Activated CD4-positive, alpha-beta T cell treated with anti-CD3 and anti-CD28 coated beads, Interleukin-2, Interleukin-4, amounts not matched to agents 100 ng/mL and 50 ng/mL, durations not matched to agents 16 hours and 8 hours (primary cell): ENCODE results near the gene MGAT4A.
A peak's percentile ranks its signal among the peaks of the same experiment; 100 is the strongest.

Experiments used
- DNase-seq: peaks from one replicate; pipeline ENCODE4 v3.0.0-alpha.2; 2020; ENCODE audit warnings: low spot score

MGAT4A gene

DNA sequence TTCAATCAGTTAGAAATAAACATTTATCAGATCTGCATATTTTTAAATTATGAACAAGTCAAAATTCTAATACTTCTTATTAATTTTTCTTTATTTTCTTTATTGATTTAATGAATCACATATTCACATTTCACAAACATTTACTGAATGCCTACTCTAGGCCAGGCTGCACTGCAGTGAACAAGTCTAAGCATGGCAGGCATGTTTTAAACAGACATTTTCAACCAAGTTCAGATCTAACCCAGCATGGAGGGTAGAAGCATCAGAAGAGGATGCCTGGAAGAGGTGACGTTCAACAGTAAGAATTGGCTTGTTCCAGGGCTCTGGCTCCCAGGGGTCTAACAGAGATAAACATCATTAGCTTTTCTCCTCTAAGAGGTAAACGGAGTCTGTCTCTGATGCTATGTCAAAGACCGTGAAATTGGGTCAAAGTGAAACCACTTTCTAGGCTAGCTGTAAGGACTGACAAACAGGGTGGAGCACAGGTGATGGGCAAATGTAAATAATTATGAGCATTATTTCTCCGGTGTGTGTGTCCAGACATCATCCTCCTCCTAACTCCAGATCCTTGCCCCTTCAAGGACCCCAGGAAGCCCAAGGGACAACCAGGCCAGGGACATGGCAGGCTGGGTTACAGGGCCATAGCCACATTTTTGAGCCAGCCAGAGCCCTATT lies 72.0 kb downstream of the MGAT4A start:
- peak; percentile 27 for DNase-seq

DNA sequence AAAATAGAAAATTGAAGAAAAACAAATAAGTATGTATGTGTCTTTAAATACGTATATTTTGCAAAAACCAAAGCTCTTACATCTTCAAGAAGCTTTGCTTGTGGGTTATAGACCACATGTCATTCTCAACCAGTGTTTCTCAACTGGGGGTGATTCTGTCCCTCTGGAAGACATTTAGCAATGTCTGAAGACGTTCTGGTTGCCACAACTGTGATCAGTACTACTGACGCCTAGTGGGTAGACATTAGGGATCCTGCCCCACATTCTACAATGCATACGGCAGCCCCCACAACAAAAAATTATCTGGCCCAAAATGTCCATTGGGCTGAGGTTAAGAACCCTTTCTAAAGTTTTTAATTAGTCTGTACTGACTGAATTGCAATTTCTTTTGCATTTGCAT lies 74.1 kb downstream of the MGAT4A start:
- DNase-seq, result no peak

DNA sequence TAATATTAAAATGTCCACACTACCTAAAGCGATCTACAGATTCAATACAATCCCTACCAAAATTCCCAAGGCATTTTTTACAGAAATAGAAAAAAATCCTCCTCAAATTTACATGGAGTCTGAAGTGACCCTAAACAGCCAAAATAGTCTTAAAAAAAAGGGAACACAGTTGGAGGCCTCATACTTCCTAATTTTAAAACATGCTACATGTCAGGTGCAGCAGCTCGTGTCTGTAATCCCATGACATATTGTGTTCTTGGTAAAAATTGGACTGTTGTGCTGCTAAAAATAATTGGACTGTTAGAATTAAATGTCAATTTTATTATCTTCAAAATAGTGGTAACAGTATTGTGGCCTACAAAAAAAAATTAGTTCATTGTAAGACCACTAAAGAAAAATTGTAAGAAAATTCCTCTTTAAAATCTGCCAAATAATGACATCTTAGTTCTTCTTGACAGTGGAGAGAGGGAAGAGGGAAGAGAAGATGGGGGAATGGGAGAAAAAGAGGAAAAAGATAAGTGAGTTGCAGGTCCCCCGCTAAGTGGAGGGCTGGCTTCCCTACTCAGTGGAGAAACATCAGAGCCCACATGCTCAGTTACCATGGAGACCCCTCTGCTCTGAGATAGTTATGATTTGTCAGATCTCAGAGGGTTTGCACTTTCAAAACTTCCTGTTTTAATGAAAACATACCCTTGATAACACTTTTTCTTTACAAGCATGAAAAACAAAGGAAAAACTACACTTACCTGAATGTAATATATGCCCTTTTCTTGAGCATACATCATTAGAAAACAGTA lies 76.0 kb downstream of the MGAT4A start:
- no peak for DNase-seq

DNA sequence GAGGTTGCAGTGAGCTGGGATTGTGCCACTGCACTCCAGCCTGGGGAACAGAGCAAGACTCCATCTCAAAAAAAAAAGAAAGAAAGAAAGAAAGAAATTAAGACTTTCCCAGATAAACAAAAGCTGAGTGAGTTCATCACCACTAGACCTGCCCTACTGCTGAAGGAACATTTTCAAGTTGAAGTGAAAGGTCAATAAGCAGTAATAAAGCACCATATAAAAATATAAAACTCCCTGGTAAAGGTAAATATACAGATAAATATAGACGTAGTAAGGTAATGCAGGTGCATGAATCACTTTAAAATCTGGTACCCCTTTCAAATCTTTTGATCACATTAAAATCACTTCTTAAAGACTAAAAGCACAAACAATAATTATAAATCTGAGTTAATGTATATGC lies 79.9 kb downstream of the MGAT4A start:
- no peak for DNase-seq

DNA sequence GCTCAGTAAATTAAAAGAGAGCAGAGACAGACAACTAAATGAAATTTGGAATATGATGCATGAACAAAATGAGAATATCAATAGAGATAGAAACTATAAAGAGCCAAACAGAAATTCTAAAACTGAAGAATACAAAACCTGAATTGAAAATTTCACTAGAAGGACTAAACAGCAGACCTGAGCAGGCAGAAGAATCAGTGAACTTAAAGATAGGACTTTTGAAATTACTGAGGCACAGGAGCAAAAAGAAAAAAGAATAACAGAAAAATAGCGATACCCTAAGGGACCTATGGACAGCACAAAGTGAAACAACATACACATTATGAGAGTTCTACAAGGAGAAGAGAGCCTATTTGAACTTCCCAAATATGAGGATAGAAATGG lies 80.9 kb downstream of the MGAT4A start:
- no peak for DNase-seq

DNA sequence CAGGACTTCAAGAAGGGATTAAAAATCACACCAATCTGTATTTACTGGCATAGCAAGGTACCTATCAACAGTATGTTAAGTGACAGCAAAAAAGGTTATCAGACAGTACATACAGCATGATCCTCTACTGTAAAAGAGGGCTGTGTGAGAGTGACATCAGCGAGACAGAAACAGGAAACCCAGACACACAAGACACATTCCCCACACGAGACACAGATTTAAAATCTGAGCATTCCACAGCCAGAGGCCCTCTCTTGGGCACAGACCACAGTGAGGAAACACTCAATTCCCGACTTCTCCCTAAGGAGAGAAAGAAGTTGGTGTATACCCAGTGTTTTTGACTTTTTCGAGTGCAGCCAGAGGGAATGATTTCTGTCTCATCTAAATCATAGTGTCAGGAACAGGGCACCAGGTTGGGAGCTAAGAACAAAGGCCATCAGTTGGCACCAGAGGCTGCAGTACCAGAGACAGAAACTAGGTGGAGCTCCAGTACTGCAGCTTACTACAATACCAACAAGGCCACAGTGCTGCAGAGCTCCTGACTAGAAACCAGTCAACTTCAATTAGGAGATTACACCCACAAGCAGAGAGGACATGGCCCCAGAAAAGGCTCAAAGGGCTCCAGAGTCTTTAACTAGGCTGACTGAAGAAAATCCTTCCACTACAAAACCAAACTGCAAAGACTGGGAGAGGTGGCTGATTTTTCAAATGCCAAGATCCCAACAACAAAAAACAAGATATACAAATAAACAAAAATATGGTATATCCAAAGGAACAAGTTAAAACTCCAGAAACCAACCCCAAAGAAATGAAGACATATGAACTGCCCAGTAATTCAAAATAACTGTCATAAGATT lies 81.6 kb downstream of the MGAT4A start:
- peak; percentile 89 for DNase-seq

DNA sequence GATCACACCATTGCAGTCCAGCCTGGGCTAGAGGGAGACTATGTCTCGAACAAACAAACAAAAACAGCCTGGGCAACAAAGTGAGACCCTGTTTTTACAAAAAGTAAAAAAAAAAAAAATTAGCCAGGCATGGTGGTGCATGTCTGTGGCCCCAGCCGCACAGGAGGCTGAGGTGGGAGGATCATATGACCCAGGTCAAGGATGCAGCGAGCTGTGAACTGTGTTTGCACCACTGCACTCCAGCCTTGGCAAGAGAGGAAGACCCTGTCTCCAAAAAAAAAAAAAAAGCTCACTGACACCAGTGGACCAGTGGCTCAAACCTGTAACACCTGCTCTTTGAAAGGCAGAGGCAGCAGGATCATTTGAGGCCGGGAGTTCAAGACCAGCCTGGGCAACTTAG lies 82.5 kb downstream of the MGAT4A start:
- no peak for DNase-seq

DNA sequence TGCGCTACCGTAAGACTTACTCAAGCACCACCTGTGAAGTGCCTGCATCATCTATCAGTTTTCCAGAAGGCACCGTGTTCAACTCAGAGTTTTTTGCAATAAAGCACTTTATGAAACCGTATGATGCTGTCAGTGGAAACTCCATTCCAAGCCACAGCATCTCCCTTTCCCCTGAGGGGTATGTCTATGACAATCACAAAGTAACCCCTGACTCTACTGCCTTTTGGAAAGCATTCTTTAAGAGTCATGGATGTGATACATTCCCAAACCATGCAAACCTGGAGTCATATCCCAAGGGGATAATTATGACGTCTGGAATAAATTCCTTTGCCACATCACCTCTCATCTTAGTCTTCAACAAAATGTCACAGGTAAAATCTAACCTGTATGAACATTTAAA lies 83.3 kb downstream of the MGAT4A start:
- DNase-seq, result no peak

DNA sequence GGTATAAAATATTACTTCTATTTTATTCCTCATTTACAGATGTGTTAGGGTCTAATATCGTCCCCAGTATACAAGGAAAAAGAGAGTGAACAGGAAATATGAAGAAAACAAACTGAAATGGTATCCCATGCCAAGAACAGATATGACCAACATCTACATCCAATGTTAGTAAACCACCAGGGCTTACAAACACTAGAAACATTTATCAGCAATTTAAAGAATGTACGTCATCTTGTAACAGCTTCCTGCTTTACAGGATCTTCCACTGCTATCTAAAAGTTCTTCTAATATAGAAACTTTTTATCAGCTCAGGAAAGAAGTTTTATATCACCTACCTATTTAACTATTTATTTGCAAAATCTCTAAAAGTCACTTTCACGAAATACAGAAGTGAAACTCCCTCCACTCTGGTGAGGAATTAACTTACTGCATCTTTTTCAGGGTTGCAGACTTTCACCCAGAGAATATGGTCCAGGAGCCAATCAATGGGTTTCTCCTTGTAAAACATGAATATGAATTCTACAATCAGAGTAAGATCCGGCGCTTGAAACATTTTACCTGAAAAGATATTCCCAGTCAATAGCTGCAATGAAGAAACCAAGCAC lies 87.3 kb downstream of the MGAT4A start:
- no peak for DNase-seq

DNA sequence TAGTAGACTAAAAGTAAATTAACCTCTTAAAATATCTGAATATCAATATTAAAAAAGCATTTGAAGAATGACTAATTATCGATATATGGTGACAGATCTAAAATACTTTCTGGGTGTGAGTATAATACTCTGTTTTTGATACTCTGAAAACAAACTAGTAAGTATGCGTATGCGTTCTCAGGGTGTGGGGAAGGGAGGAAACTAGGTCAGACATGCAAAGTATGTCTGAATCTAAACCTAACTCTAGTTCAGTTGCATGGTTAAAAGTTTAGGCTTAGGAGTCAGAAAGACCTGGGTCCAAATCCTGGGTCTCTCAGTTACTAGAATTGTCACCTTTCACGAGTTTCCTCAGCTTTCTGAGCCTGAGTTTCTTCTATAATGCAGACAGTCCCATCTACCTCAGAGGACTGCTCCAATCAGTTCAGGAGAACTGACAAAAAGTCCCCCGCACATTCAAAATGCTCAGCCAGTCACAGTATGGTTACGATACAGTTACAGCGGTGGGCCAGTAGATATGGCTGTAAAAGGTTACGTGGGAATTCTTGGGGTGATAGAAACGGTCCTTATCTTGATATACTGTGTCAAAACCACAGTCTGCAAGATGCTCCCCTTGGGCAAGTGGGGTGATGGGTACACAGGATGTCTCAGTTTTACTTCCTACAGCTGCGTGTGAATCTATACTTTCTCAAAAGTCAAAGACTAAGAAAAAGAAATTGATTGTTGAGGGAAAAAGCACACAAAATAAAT lies 93.4 kb downstream of the MGAT4A start:
- DNase-seq, result peak; percentile 71

DNA sequence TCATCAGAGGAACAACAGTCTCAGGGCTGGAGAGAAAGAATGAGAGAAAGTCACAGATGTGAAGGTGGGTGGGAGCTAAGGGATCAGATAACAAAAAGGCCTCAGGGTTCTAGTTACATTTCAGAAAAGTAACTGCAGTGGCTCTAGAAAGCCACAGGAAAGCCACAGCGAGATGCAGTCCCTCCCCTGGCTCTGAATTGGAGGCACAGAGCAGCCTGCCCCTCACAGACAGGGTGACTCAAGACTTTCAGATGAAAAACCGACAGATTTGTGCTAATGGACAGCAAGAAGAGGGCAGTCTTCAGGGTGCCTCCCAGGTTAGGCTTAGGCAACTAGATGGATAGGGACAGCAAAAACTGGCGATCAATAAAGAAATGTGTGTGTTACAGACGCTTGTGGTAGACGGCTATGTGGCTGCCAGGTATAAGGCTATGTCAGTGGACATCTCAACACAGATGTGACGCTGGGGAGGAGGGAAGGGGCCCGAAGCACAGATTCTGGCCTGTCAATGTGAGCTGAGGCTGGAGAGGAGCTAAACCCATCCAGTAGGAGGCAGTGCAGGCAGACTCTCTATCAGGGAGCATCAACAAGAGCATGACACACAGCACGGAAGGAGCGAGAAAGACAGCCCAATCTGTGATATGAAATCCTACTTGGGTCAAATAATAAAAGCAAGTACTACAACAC lies 96.4 kb downstream of the MGAT4A start:
- DNase-seq, result peak; percentile 40

DNA sequence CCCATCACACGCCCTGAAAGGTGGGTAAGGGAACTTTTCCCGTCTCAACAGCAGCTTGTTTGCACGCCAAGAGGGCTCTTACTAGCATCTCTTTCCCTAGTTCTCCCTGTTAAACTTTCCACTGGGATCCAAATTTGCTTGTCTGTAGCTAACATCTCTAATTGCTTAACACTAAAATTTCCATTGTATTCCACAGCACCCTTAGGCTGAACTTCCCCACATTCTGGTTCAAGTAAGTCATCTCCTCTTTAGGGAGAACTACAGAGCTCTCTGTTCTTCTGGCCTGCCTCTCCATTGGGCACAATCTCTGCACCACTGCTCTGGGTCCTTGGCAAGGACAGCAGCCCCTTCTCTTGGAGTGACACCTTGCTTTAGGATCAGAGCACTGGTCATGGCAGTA lies 98.6 kb downstream of the MGAT4A start:
- no peak for DNase-seq

DNA sequence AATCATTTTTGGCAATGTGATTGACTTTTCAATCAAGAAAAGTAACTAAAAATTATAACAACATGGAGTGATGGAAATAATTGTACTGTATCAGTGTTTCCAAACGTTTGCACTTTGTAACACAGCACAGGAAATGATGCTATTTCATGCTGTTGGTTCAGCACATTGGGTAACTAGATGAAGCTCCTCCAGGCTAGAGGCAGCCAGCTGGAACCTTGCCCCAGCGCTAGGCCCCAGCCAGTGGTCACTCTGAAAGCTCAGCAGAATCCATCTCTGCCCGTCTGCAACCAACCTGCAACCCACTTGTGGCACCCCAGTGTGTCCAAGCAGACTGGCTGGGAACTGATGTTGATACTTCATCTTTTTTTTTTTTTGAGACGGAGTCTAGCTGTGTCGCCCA lies 107.3 kb downstream of the MGAT4A start:
- DNase-seq, result no peak

DNA sequence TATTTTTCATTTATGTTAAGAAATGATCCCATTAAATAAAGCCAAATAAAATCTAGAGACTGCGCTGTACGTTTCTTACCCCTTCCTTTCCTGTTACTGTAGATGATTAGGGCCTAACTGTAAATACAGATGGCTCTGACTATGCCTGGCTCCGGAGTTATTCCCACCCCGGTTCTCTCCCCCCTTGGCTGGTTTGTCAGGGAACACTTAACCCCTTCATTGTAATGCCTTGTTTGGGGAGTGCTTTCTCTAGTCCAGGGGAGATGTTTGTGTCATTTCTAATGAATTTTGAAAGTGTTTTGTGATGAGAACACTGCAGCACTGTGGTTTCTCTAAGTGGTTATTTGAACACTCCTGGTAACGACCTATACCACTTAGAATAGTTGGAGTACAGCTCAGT lies 113.8 kb downstream of the MGAT4A start:
- no peak for DNase-seq

DNA sequence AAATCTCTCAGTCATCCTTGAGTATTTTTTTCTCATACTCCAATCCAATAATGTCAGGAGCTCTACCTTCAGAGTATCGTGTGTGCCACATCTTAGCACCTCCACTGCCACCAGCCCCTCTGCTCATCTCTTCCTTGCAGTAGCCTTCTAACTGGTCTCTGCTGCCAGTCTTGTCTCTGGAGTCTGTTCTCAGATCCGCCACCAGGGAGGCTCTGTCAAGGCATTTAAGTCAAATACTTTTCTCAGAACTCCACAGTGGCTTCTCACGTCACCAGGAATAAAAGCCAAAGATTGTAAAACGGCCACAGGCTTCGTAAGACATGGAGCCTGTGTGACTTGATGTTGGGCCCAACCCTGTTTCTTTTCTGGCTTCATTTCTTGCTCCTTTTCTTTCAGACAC lies 115.5 kb downstream of the MGAT4A start:
- no peak for DNase-seq

DNA sequence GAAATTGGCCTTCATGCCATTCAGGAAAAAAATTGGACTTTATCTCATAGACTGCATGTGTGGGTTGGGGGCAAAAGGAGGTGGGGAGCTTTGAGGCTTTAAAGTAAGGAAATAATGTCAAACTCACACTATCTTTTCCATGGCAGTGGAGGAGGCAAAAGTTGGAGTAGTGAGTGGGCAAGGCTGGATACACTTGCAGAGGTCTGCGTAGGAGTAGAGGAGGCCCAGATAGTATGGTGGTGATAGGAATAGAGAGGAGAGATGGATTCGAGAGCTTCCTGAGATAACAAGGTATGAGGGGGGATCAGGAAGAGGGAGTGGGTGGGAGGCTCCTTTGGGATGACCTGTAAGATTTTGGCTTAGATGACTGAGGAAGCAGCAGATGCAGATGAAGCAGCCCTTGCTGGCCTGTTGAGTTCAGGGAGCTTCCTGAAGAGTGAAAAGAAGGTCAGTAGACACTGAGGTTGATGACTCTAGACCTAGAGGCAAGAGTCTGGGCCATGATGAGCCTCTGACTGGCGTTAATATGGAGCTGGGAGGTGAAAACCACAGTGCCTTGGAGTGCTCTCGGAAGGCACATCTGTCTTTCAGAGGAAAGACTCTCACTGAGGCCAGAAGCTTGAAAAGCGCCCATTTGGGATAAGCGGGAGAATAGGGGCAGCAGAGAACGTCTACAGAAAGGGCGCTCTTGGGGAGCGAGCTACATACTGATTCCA lies 116.8 kb downstream of the MGAT4A start:
- DNase-seq, result no peak

DNA sequence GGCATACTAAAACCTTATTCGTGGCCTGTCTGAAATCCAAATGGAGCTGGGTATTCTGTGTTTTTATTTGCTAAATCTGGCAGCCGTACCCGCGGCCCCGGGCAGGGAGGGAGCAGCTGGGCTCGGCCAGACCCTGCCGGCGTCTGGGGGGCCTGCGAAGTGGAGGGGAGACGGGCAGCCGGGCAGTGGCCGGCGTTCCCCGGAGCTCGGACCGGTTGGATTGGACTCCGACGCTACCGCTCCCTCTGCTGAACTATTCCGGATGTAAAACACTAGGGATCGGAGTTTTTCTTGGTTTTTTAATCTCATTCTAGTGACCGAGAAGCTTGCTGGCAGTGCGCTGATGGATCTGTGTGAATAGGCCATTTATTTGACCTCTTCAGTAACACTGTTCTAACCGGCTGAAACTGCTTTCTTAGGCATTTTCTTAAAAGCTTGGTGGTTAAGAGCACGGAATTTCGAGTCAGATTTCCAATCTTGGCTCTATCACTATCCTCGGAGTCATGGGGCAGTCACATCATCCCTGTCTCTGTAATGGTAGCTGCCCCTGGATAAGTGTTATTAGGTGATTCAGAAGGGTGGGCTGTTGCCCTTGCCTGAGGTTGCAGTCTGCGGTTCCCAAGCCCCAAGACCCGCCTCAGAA lies 121.8 kb downstream of the MGAT4A start:
- DNase-seq, result no peak

DNA sequence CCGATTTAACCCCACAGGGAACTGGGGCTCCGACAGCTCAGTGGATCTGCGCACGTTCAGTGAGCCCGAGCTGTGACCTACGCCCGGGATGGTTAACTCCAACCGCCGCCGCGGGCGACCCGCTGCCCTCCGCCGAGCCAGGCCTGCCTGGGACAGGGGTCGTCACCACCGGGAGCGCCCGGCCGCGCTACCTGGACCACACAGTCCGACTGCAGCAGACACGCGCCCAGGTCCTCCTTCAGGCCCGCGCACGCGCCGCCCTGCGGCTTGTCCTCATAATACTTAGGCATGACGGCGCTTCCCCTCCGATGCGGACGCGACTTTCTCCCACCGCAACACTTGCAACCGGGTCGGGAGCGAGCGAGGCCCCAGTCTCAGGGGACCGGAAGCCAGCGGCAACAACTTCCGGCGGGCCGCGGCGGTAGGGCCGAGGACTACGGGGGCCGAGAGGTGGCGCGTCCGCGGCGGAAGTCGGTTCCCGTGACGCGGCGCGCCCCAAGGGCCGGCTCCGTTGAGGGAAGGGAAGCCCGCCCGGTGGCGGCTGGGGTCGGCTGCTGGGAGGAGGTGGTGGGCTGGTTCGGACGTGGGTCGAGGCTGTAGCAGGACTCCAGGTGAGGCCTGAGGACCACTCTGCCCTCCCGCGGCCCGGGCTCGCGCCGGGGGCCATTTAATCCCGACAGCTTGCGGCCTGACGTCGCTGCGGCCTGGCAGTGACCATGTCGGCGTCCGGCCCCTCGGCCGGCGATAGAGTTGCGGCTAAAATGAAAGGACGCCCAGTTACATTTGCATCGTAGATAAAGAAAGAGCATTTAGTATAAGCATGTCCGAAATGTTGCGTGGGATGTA lies 122.6 kb downstream of the MGAT4A start, which contains the start of the genes COA5 and UNC50:
TSS of gene COA5 (minus strand) at position 397 of the 846 bp plus-strand sequence. CDS start at position 290, 107 bp downstream.
TSS of gene UNC50 (plus strand) at position 474 of the 846 bp plus-strand sequence. CDS start 1,171 bp downstream, outside the sequence.
- DNase-seq, result peak; percentile 90

DNA sequence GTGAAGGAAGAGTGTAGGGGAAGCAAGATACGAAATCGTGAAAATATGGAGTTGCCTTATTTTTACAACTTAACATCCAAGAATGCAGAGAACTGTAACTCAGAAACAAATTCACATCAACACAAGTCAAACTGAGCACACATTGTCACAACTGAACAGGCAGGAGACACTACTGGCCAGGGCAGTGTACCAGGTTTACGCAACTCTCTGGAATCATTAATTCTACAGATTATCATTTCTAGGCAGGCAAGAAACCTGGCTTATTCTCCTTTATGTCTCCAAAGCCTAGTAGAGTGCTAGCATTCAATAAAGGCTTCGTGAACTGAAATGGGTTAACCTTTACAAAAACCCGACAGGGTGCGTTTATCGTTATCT lies 123.2 kb downstream of the MGAT4A start:
- no peak for DNase-seq
